ENCODE measurements around the gene CHRNA4.

CHRNA4 gene

GRCh38 chr20:63360850-63361518 is at the start of gene CHRNA4:
Gene CHRNA4 (minus strand): TSS chr20:63361349. CDS start chr20:63361165, 184 bp downstream.
- no peaks in the 10 kb centered on the region for H3K4me1 ChIP-seq (ENCODE audit: insufficient read depth, low read length)
- no peak within 1 kb of the TSS for H3K27ac ChIP-seq (ENCODE audit: low read length)
- peak within 1 kb of the TSS; percentile 59; the same call in 1 of the 2 replicates for H3K4me3 ChIP-seq (ENCODE audit: low read length)
- H3K9me3 ChIP-seq (ENCODE audit: insufficient read depth, low read depth, low read length) = no peaks in the 10 kb centered on the region
- H3K36me3 ChIP-seq (ENCODE audit: insufficient read depth, low read depth, low read length) = no peaks in the 10 kb centered on the region
- H3K27me3 ChIP-seq (ENCODE audit: insufficient read depth, low read length) = peaks cover 44% of the 10 kb centered on the region
- no peak within 1 kb of the TSS for H3K9ac ChIP-seq (ENCODE audit: low read depth, low read length)

- Histone ChIP-seq H3K36me3 (ENCODE audit: insufficient read depth, low read depth, low read length) (no peaks in the 10 kb centered on the region), H3K27ac (ENCODE audit: low read length) (no peak overlapping the region), H3K4me1 (ENCODE audit: insufficient read depth, low read length) (no peaks in the 10 kb centered on the region), H3K27me3 (ENCODE audit: insufficient read depth, low read length) (no peaks in the 10 kb centered on the region), H3K9me3 (ENCODE audit: insufficient read depth, low read depth, low read length) (no peaks in the 10 kb centered on the region), H3K9ac (ENCODE audit: low read depth, low read length) (peak overlapping the region; percentile 51; the same call in 1 of the 2 replicates), H3K4me3 (ENCODE audit: low read length) (peak overlapping the region; percentile 42; the same call in 1 of the 2 replicates)
Observed at GRCh38 chr20:63409834-63410435, 48.8 kb upstream of the CHRNA4 start.

- no peaks in the 10 kb centered on the region for H3K4me1 ChIP-seq (ENCODE audit: insufficient read depth, low read length)
- no peak overlapping the region for H3K4me3 ChIP-seq (ENCODE audit: low read length)
- H3K36me3 ChIP-seq (ENCODE audit: insufficient read depth, low read depth, low read length) = no peaks in the 10 kb centered on the region
- peak overlapping the region; percentile 13 for H3K27ac ChIP-seq (ENCODE audit: low read length)
- H3K27me3 ChIP-seq (ENCODE audit: insufficient read depth, low read length) = no peaks in the 10 kb centered on the region
- no peaks in the 10 kb centered on the region for H3K9me3 ChIP-seq (ENCODE audit: insufficient read depth, low read depth, low read length)
- H3K9ac ChIP-seq (ENCODE audit: low read depth, low read length) = no peak overlapping the region
Observed at GRCh38 chr20:63409066-63409833, 48.1 kb upstream of the CHRNA4 start.

GRCh38 chr20:63408684-63409046 is 47.5 kb upstream of the CHRNA4 start:
- H3K27me3 ChIP-seq (ENCODE audit: insufficient read depth, low read length) = no peaks in the 10 kb centered on the region

GRCh38 chr20:63407928-63408683 is 47.0 kb upstream of the CHRNA4 start:
- Histone ChIP-seq H3K27ac (ENCODE audit: low read length) (no peak overlapping the region), H3K27me3 (ENCODE audit: insufficient read depth, low read length) (no peaks in the 10 kb centered on the region), H3K36me3 (ENCODE audit: insufficient read depth, low read depth, low read length) (no peaks in the 10 kb centered on the region), H3K9me3 (ENCODE audit: insufficient read depth, low read depth, low read length) (no peaks in the 10 kb centered on the region), H3K4me1 (ENCODE audit: insufficient read depth, low read length) (0 out of 2 replicates have a peak, but pooled peaks cover 2% of the 10 kb centered on the region), H3K9ac (ENCODE audit: low read depth, low read length) (no peak overlapping the region), H3K4me3 (ENCODE audit: low read length) (no peak overlapping the region)

More at GRCh38 chr20:63408684-63409046, 47.5 kb upstream of the CHRNA4 start:
- no peak overlapping the region for H3K9ac ChIP-seq (ENCODE audit: low read depth, low read length)
- H3K4me3 ChIP-seq (ENCODE audit: low read length) = no peak overlapping the region
- no peaks in the 10 kb centered on the region for H3K36me3 ChIP-seq (ENCODE audit: insufficient read depth, low read depth, low read length)
- no peaks in the 10 kb centered on the region for H3K9me3 ChIP-seq (ENCODE audit: insufficient read depth, low read depth, low read length)
- H3K27ac ChIP-seq (ENCODE audit: low read length) = no peak overlapping the region
- H3K4me1 ChIP-seq (ENCODE audit: insufficient read depth, low read length) = no peaks in the 10 kb centered on the region

GRCh38 chr20:63406617-63407245 is 45.6 kb upstream of the CHRNA4 start:
- Histone ChIP-seq H3K4me3 (ENCODE audit: low read length) (no peak overlapping the region), H3K27ac (ENCODE audit: low read length) (no peak overlapping the region), H3K36me3 (ENCODE audit: insufficient read depth, low read depth, low read length) (no peaks in the 10 kb centered on the region), H3K27me3 (ENCODE audit: insufficient read depth, low read length) (no peaks in the 10 kb centered on the region), H3K4me1 (ENCODE audit: insufficient read depth, low read length) (0 out of 2 replicates have a peak, but pooled peaks cover 2% of the 10 kb centered on the region), H3K9me3 (ENCODE audit: insufficient read depth, low read depth, low read length) (no peaks in the 10 kb centered on the region), H3K9ac (ENCODE audit: low read depth, low read length) (no peak overlapping the region)

GRCh38 chr20:63406011-63406410 is 44.9 kb upstream of the CHRNA4 start:
- Histone ChIP-seq H3K27ac (ENCODE audit: low read length) (no peak overlapping the region), H3K9ac (ENCODE audit: low read depth, low read length) (no peak overlapping the region), H3K4me1 (ENCODE audit: insufficient read depth, low read length) (0 out of 2 replicates have a peak, but pooled peaks cover 2% of the 10 kb centered on the region), H3K36me3 (ENCODE audit: insufficient read depth, low read depth, low read length) (no peaks in the 10 kb centered on the region), H3K9me3 (ENCODE audit: insufficient read depth, low read depth, low read length) (no peaks in the 10 kb centered on the region), H3K27me3 (ENCODE audit: insufficient read depth, low read length) (no peaks in the 10 kb centered on the region), H3K4me3 (ENCODE audit: low read length) (no peak overlapping the region)

GRCh38 chr20:63405102-63405730 is 44.1 kb upstream of the CHRNA4 start:
- no peak overlapping the region for H3K9ac ChIP-seq (ENCODE audit: low read depth, low read length)
- H3K4me1 ChIP-seq (ENCODE audit: insufficient read depth, low read length) = 0 out of 2 replicates have a peak, but pooled peaks cover 2% of the 10 kb centered on the region
- no peaks in the 10 kb centered on the region for H3K27me3 ChIP-seq (ENCODE audit: insufficient read depth, low read length)
- H3K4me3 ChIP-seq (ENCODE audit: low read length) = no peak overlapping the region
- H3K27ac ChIP-seq (ENCODE audit: low read length) = no peak overlapping the region
- no peaks in the 10 kb centered on the region for H3K36me3 ChIP-seq (ENCODE audit: insufficient read depth, low read depth, low read length)
- H3K9me3 ChIP-seq (ENCODE audit: insufficient read depth, low read depth, low read length) = no peaks in the 10 kb centered on the region

- H3K4me1 ChIP-seq (ENCODE audit: insufficient read depth, low read length) = 0 out of 2 replicates have a peak, but pooled peaks cover 2% of the 10 kb centered on the region
- H3K27ac ChIP-seq (ENCODE audit: low read length) = no peak overlapping the region
- no peaks in the 10 kb centered on the region for H3K9me3 ChIP-seq (ENCODE audit: insufficient read depth, low read depth, low read length)
- H3K4me3 ChIP-seq (ENCODE audit: low read length) = no peak overlapping the region
- H3K36me3 ChIP-seq (ENCODE audit: insufficient read depth, low read depth, low read length) = no peaks in the 10 kb centered on the region
- no peak overlapping the region for H3K9ac ChIP-seq (ENCODE audit: low read depth, low read length)
- H3K27me3 ChIP-seq (ENCODE audit: insufficient read depth, low read length) = no peaks in the 10 kb centered on the region
Observed at GRCh38 chr20:63404129-63405085, 43.3 kb upstream of the CHRNA4 start.

Data from iPS-20b (cell line).